ENCODE results near the gene CPAMD8.

CPAMD8 gene

GRCh38 chr19:16914421-16914820, 112.2 kb downstream of the CPAMD8 start:
- DNase-seq = no peak

- DNase-seq = no peak
Measured at GRCh38 chr19:16912780-16913179, 113.8 kb downstream of the CPAMD8 start.

- DNase-seq = no peak
Measured at GRCh38 chr19:16911046-16911445, 115.6 kb downstream of the CPAMD8 start.

GRCh38 chr19:16908759-16909158, 117.9 kb downstream of the CPAMD8 start:
- DNase-seq = no peak

GRCh38 chr19:16904599-16904998, 122.0 kb downstream of the CPAMD8 start:
- no peak for DNase-seq

GRCh38 chr19:16903347-16903746, 123.3 kb downstream of the CPAMD8 start:
- DNase-seq = no peak

GRCh38 chr19:16902545-16902944, 124.1 kb downstream of the CPAMD8 start:
- DNase-seq = no peak

GRCh38 chr19:16901491-16902175, 125.0 kb downstream of the CPAMD8 start:
- DNase-seq = no peak

GRCh38 chr19:16899566-16900075, 127.0 kb downstream of the CPAMD8 start:
- peak; percentile 27 for DNase-seq

GRCh38 chr19:16898361-16899015, 128.1 kb downstream of the CPAMD8 start:
- DNase-seq = no peak

- no peak for DNase-seq
Measured at GRCh38 chr19:16897856-16898161, 128.8 kb downstream of the CPAMD8 start.

- DNase-seq = peak; percentile 90
Measured at GRCh38 chr19:16897029-16897855, 129.4 kb downstream of the CPAMD8 start.

- DNase-seq = no peak
Measured at GRCh38 chr19:16896146-16897028, 130.2 kb downstream of the CPAMD8 start.

GRCh38 chr19:16895467-16896145, 131.0 kb downstream of the CPAMD8 start:
- DNase-seq = no peak

- DNase-seq = no peak
Measured at GRCh38 chr19:16894080-16894479, 132.5 kb downstream of the CPAMD8 start.

- DNase-seq = no peak
Measured at GRCh38 chr19:16893686-16893989, 133.0 kb downstream of the CPAMD8 start.

GRCh38 chr19:16892868-16893685, 133.5 kb downstream of the CPAMD8 start:
- DNase-seq = no peak

- DNase-seq = no peak
Measured at GRCh38 chr19:16892436-16892835, 134.2 kb downstream of the CPAMD8 start.

- no peak for DNase-seq
Measured at GRCh38 chr19:16891696-16892382, 134.8 kb downstream of the CPAMD8 start.

- no peak for DNase-seq
Measured at GRCh38 chr19:16890461-16891184, 136.0 kb downstream of the CPAMD8 start.

Measured in EL (cell line).